CD14-positive monocyte (primary cell): ENCODE measurements around the gene APOL3. TPM values are rescaled to one million over a fixed set of nuclear protein-coding genes. Genes with fewer than 3 reads are reported as not detected.

Source experiments
- DNase-seq, 3 donors: peaks; one replicate each; pipeline ENCODE4 v3.0.0-alpha.2; 2011 to 2022
- H2AFZ ChIP-seq: 2 replicates; pipeline ENCODE4 v1.6.0; 2012; ENCODE audit warnings: mild to moderate bottlenecking, low read depth, low read length, inconsistent platforms; ENCODE audit not compliant: insufficient read depth, poor library complexity, severe bottlenecking
- H3K27ac ChIP-seq, 2 donors: 1 replicate in 1 of 2; 2 replicates in 1 of 2; pipeline ENCODE4 v1.5.1; 2012 to 2013; ENCODE audit warnings: low read length in 2 of 2, control low read depth in 1 of 2, inconsistent platforms in 1 of 2, low read depth in 1 of 2, mild to moderate bottlenecking in 1 of 2
- H3K27me3 ChIP-seq, 2 donors: one replicate each; pipeline versions ENCODE4 v1.6.0 to v1.6.1; 2011 to 2013; ENCODE audit warnings: low read length in 2 of 2; ENCODE audit not compliant: control insufficient read depth in 2 of 2, insufficient read depth in 2 of 2
- H3K36me3 ChIP-seq, 2 donors: replicated peaks in 1 of 2; 1 replicate in 1 of 2; 2 replicates in 1 of 2; pipeline versions ENCODE4 v1.5.1 to v1.6.1; 2012 to 2013; ENCODE audit warnings: low read length in 2 of 2, control low read depth in 1 of 2, inconsistent platforms in 1 of 2, mild to moderate bottlenecking in 1 of 2; ENCODE audit not compliant: insufficient read depth in 2 of 2, control insufficient read depth in 1 of 2
- H3K4me1 ChIP-seq, 2 donors: 1 replicate in 1 of 2; 2 replicates in 1 of 2; pipeline versions ENCODE4 v1.5.1 to v1.6.1; 2012 to 2013; ENCODE audit warnings: low read length in 2 of 2, control low read depth in 1 of 2, inconsistent platforms in 1 of 2, mild to moderate bottlenecking in 1 of 2, moderate library complexity in 1 of 2; ENCODE audit not compliant: insufficient read depth in 2 of 2, control insufficient read depth in 1 of 2
- H3K4me2 ChIP-seq: replicated peaks from 2 replicates; pipeline ENCODE3; 2012; ENCODE audit warnings: low read length, moderate library complexity, mild to moderate bottlenecking; ENCODE audit not compliant: poor library complexity, severe bottlenecking; ENCODE audit errors: extremely low read depth
- H3K4me3 ChIP-seq, 3 experiments: fragments of 200-600 bp in 1 of 3; sonication (generic) in 1 of 3; replicated peaks in 1 of 3; 1 replicate in 2 of 3; 2 replicates in 1 of 3; pipeline ENCODE4 v1.5.1; 2011 to 2013; ENCODE audit warnings: low read length in 3 of 3, mild to moderate bottlenecking in 3 of 3, control low read depth in 2 of 3, low read depth in 2 of 3, inconsistent platforms in 1 of 3, moderate library complexity in 1 of 3
- H3K79me2 ChIP-seq: 2 replicates; pipeline ENCODE4 v1.6.0; 2012; ENCODE audit warnings: mild to moderate bottlenecking, control low read depth, inconsistent platforms, low read length, moderate library complexity; ENCODE audit not compliant: insufficient read depth
- H3K9ac ChIP-seq: 2 replicates; pipeline ENCODE4 v1.6.0; 2017; ENCODE audit warnings: low read length, mild to moderate bottlenecking; ENCODE audit not compliant: insufficient read depth, poor library complexity, severe bottlenecking
- H3K9me3 ChIP-seq, 2 donors: replicated peaks in 1 of 2; 1 replicate in 1 of 2; 2 replicates in 1 of 2; pipeline versions ENCODE4 v1.5.1 to v1.6.1; 2012 to 2013; ENCODE audit warnings: low read length in 2 of 2, control low read depth in 1 of 2; ENCODE audit not compliant: control insufficient read depth in 1 of 2, insufficient read depth in 1 of 2
- H4K20me1 ChIP-seq: 2 replicates; pipeline ENCODE4 v1.6.0; 2012; ENCODE audit warnings: mild to moderate bottlenecking, low read length, control low read depth, moderate library complexity; ENCODE audit not compliant: insufficient read depth
- H3K27ac Mint-ChIP-seq, 7 donors: one replicate each; pipeline ENCODE4 v1.8.0; 2020; ENCODE audit warnings: mild to moderate bottlenecking in 7 of 7, mixed read lengths in 7 of 7, moderate library complexity in 6 of 7, inconsistent platforms in 2 of 7
- H3K27me3 Mint-ChIP-seq, 3 donors: one replicate each; pipeline ENCODE4 v1.8.0; 2021 to 2022; ENCODE audit warnings: low read depth in 3 of 3, mild to moderate bottlenecking in 3 of 3, mixed read lengths in 3 of 3, moderate library complexity in 3 of 3, inconsistent platforms in 1 of 3
- H3K36me3 Mint-ChIP-seq, 2 donors: one replicate each; pipeline ENCODE4 v1.8.0; 2020; ENCODE audit warnings: mixed read lengths in 2 of 2, inconsistent platforms in 1 of 2, mild to moderate bottlenecking in 1 of 2
- H3K4me1 Mint-ChIP-seq: one replicate; pipeline ENCODE4 v1.8.0; 2020; ENCODE audit warnings: mild to moderate bottlenecking, mixed read lengths
- H3K4me3 Mint-ChIP-seq, 2 donors: one replicate each; pipeline ENCODE4 v1.8.0; 2020; ENCODE audit warnings: mild to moderate bottlenecking in 2 of 2, mixed read lengths in 2 of 2, moderate library complexity in 1 of 2
- H3K9me3 Mint-ChIP-seq, 7 donors: one replicate each; pipeline ENCODE4 v1.8.0; 2020 to 2022; ENCODE audit warnings: mixed read lengths in 7 of 7, mild to moderate bottlenecking in 6 of 7, moderate library complexity in 6 of 7, inconsistent platforms in 2 of 7
- WGBS: methylation state at CpG from one replicate; pipeline ENCODE4 v1.1.5; 2013; ENCODE audit warnings: missing lambda C conversion rate; ENCODE audit not compliant: insufficient coverage; 5-methylcytosine and 5-hydroxymethylcytosine counted together
- intact Hi-C, 2 donors: fragments of 100-400 bp; cut with micrococcal nuclease; formaldehyde crosslinking; loops; one replicate each; pipeline versions ENCODE4 v1.15.0 to v1.15.1; 2023
- polyA plus RNA-seq, 3 donors: library from polyadenylated mRNA; depleted of rRNA in 1 of 3; unstranded in 2 of 3; stranded (reverse) in 1 of 3; fragments of 300-500 nt in 2 of 3; fragments of >200 nt in 1 of 3; fragmentation: Illumina TruSeq in 2 of 3; gene quantifications; 1 replicate in 2 of 3; 2 replicates in 1 of 3; pipeline ENCODE4 v1.2.3, GENCODE V29; 2012 to 2021
- TF ChIP-seq, protein P1 (sequence below): fragments of 200-600 bp; IDR thresholded peaks from one replicate; pipeline ENCODE4 v1.8.0; 2022; ENCODE audit warnings: antibody characterized with exemption, mild to moderate bottlenecking

APOL3 gene
- polyA plus RNA-seq, 3 donors, result 39.9 to 97.0 (median 61.3) TPM

- intact Hi-C loops, result no loop called here
- H4K20me1 ChIP-seq, result no peaks in the 10 kb centered on the region
- H3K27ac ChIP-seq, result no peak overlapping the region
- H2AFZ ChIP-seq, result no peak overlapping the region
- H3K4me3 ChIP-seq, result no peak overlapping the region
- H3K27me3 ChIP-seq, result no peaks in the 10 kb centered on the region
- H3K9ac ChIP-seq, result no peak overlapping the region
- H3K36me3 ChIP-seq, result no peaks in the 10 kb centered on the region
- Mint-ChIP-seq H3K36me3 (no peaks in the 10 kb centered on the region), H3K27me3 (peaks cover 8 to 25% (median 22%) of the 10 kb centered on the region in 3 donors), H3K9me3 (peaks cover 0 to 5% (median 0%) of the 10 kb centered on the region in 7 donors), H3K4me1 (peaks cover 5% of the 10 kb centered on the region), H3K27ac (no peak overlapping the region), H3K4me3 (no peak overlapping the region)
- H3K4me1 ChIP-seq, result peaks cover 0 to 4% of the 10 kb centered on the region in 2 donors
- H3K4me2 ChIP-seq, result no peak overlapping the region
- no peak for DNase-seq
- H3K79me2 ChIP-seq, result no peaks in the 10 kb centered on the region
- H3K9me3 ChIP-seq, result no peaks in the 10 kb centered on the region
- no CpG with 5 or more reads among the region's 2 CpGs for WGBS
- TF ChIP-seq, protein P1, sequence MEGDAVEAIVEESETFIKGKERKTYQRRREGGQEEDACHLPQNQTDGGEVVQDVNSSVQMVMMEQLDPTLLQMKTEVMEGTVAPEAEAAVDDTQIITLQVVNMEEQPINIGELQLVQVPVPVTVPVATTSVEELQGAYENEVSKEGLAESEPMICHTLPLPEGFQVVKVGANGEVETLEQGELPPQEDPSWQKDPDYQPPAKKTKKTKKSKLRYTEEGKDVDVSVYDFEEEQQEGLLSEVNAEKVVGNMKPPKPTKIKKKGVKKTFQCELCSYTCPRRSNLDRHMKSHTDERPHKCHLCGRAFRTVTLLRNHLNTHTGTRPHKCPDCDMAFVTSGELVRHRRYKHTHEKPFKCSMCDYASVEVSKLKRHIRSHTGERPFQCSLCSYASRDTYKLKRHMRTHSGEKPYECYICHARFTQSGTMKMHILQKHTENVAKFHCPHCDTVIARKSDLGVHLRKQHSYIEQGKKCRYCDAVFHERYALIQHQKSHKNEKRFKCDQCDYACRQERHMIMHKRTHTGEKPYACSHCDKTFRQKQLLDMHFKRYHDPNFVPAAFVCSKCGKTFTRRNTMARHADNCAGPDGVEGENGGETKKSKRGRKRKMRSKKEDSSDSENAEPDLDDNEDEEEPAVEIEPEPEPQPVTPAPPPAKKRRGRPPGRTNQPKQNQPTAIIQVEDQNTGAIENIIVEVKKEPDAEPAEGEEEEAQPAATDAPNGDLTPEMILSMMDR, result no peak
Measured at GRCh38 chr22:36106910-36107309, 53.6 kb downstream of the APOL3 start.

- Histone ChIP-seq H3K79me2 (no peaks in the 10 kb centered on the region), H3K27ac (no peak overlapping the region), H2AFZ (no peak overlapping the region), H3K9me3 (no peaks in the 10 kb centered on the region), H3K4me3 (no peak overlapping the region), H3K36me3 (no peaks in the 10 kb centered on the region), H3K27me3 (no peaks in the 10 kb centered on the region), H4K20me1 (no peaks in the 10 kb centered on the region), H3K4me1 (peaks cover 0 to 4% of the 10 kb centered on the region in 2 donors), H3K9ac (no peak overlapping the region), H3K4me2 (no peak overlapping the region)
- intact Hi-C loops, result no loop called here
- peak overlapping the region in 1 of 2 donors; percentile 30 for H3K4me3 Mint-ChIP-seq
- H3K27me3 Mint-ChIP-seq, result peaks cover 8 to 20% (median 19%) of the 10 kb centered on the region in 3 donors
- no peaks in the 10 kb centered on the region for H3K36me3 Mint-ChIP-seq
- H3K9me3 Mint-ChIP-seq, result peaks cover 0 to 11% (median 7%) of the 10 kb centered on the region in 7 donors
- 85% methylated on average over 4 of the region's 5 CpGs for WGBS
- H3K4me1 Mint-ChIP-seq, result peaks cover 5% of the 10 kb centered on the region
- no peak for DNase-seq
- no peak overlapping the region for H3K27ac Mint-ChIP-seq
- TF ChIP-seq, protein P1, result no peak
Measured at GRCh38 chr22:36104988-36105387, 55.6 kb downstream of the APOL3 start.
